Testis (tissue), 2 donors: ENCODE results near the gene LNX2.

Experiments
- POLR2A ChIP-seq: fragments of 450-650 bp; IDR thresholded peaks from one replicate; pipeline ENCODE4 v1.6.1; 2017; ENCODE audit warnings: antibody characterized with exemption, mild to moderate bottlenecking, moderate library complexity
- TF ChIP-seq, protein P1 (sequence below), 3 experiments: fragments of 450-650 bp in 2 of 3; fragments of 200-600 bp in 1 of 3; sonication (generic) in 1 of 3; IDR thresholded peaks; one replicate each; pipeline ENCODE4 v1.5.1; 2016 to 2019; ENCODE audit warnings: antibody characterized with exemption in 3 of 3, mild to moderate bottlenecking in 2 of 3, moderate library complexity in 1 of 3

DNA sequence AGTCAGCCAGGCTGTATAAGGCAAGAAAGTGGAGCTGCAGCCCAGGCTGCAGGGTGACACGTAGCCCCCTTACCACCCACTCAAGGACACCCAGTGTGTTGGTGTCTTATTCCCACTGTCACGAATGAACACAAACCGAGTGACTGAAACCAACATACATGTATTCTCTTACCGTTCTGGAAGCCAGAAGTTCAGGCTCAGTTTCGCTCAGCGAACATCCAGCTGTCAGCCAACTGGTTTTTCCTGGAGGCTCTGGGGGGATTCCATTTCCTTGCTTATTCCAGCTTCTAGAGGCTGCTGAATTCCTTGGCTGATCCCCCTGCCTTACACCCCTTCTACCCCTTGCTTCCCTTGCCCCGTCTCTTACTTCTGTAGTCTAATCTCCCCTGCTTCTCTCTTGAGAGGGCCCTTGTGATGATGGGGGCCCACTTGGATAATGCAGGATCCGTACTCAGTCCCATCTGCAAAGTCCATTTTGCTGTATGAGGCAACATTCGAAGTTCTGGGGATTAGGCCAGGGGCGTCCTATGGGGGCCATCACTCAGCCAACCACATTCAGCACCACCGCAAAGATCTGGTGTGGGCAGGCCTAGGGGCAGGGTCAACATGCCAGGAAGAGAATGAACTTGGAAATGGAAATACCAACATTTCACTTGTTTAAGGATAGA is 122.6 kb downstream of the LNX2 start:
- TF ChIP-seq, protein P1, sequence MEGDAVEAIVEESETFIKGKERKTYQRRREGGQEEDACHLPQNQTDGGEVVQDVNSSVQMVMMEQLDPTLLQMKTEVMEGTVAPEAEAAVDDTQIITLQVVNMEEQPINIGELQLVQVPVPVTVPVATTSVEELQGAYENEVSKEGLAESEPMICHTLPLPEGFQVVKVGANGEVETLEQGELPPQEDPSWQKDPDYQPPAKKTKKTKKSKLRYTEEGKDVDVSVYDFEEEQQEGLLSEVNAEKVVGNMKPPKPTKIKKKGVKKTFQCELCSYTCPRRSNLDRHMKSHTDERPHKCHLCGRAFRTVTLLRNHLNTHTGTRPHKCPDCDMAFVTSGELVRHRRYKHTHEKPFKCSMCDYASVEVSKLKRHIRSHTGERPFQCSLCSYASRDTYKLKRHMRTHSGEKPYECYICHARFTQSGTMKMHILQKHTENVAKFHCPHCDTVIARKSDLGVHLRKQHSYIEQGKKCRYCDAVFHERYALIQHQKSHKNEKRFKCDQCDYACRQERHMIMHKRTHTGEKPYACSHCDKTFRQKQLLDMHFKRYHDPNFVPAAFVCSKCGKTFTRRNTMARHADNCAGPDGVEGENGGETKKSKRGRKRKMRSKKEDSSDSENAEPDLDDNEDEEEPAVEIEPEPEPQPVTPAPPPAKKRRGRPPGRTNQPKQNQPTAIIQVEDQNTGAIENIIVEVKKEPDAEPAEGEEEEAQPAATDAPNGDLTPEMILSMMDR (IDR thresholded peaks at IDR 0.05): no peak
- no peak for TF ChIP-seq POLR2A
